ENCODE measurements around the gene ECEL1. TPM values are rescaled to one million over a fixed set of nuclear protein-coding genes. Genes with fewer than 3 reads are reported as not detected.

The ECEL1 gene, protein sequence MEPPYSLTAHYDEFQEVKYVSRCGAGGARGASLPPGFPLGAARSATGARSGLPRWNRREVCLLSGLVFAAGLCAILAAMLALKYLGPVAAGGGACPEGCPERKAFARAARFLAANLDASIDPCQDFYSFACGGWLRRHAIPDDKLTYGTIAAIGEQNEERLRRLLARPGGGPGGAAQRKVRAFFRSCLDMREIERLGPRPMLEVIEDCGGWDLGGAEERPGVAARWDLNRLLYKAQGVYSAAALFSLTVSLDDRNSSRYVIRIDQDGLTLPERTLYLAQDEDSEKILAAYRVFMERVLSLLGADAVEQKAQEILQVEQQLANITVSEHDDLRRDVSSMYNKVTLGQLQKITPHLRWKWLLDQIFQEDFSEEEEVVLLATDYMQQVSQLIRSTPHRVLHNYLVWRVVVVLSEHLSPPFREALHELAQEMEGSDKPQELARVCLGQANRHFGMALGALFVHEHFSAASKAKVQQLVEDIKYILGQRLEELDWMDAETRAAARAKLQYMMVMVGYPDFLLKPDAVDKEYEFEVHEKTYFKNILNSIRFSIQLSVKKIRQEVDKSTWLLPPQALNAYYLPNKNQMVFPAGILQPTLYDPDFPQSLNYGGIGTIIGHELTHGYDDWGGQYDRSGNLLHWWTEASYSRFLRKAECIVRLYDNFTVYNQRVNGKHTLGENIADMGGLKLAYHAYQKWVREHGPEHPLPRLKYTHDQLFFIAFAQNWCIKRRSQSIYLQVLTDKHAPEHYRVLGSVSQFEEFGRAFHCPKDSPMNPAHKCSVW
- total RNA-seq (2022; extraction: Qiagen RNA extraction): 0.08 to 0.41 TPM (median 0.19 TPM) in 5 replicates

DNA sequence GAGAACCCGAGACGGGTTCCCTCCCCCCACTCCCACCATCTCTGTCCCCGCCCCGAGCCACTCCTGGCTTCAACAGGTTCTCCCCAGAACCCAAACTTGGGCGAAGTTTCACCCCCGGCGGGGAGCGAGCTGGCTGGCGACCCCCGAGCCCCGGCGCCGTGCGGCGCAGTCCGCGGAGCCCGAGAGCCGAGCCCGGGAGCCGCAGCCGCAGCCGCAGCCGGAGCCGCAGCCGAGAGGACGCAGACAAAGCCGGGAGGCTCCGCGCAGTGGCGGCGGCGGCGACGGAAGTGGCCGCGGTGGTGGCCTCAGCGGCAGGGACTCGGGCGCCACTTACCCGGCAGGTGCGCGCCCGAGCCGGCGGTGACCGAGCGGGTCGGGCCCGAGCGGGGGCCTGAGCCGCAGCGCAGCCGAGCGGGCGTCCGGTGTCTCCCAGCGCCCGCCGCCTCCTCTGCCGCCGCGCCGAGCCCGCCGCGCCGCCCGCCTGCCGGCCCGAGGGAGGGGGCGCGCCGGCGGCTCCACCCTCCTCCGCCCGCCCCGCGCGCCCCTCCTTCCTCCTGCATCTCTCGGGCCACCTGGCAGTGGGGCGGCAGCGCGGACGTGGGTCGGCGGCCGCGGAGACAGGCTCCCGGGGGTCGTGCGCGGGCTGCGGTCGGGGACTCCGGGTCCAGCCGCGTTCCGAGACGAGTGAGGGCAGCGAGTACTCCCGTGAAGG lies at the start of gene ECEL1:
Gene ECEL1 (minus strand): TSS at position 450 of the 712 bp plus-strand sequence. CDS start 1,181 bp downstream, outside the sequence.

GRCh38 chr2:232525791-232526371 lies 38.2 kb upstream of the ECEL1 start, which contains the start of gene CHRND:
TSS of gene CHRND (plus strand) at chr2:232526160. CDS start at chr2:232526216, 56 bp downstream.

GRCh38 chr2:232519581-232520438 lies 32.2 kb upstream of the ECEL1 start, which contains the start of gene PRSS56:
TSS of gene PRSS56 (plus strand) at chr2:232520388. CDS start at chr2:232520599, 211 bp downstream.

GRCh38 chr2:232455426-232456255 lies 32.0 kb downstream of the ECEL1 start, which contains the start of gene ALPI:
TSS of gene ALPI (plus strand) at chr2:232456153. CDS start at chr2:232456200, 47 bp downstream.

Other genes starting within 250 kb of the ECEL1 start
- gene ALPP, start 109.1 kb downstream of the ECEL1 start, total RNA-seq (2022; extraction: Qiagen RNA extraction): 5.1 to 7.2 TPM (median 6.8 TPM) in 5 replicates
- 0.23 to 0.45 TPM (median 0.28 TPM) in 5 replicates for gene ALPG, start 81.0 kb downstream of the ECEL1 start, total RNA-seq (2022; extraction: Qiagen RNA extraction)
- not detected in 5 replicates for gene ALPI, start 31.7 kb downstream of the ECEL1 start, total RNA-seq (2022; extraction: Qiagen RNA extraction)
- gene PRSS56, start 32.6 kb upstream of the ECEL1 start, total RNA-seq (2022; extraction: Qiagen RNA extraction): 0.07 to 0.21 TPM (median 0.12 TPM) in 5 replicates
- gene CHRND, start 38.3 kb upstream of the ECEL1 start, total RNA-seq (2022; extraction: Qiagen RNA extraction): not detected in 5 replicates
- gene CHRNG, start 51.9 kb upstream of the ECEL1 start, total RNA-seq (2022; extraction: Qiagen RNA extraction): not detected in 5 replicates
- 4.3 to 5.6 TPM (median 4.9 TPM) in 5 replicates for gene TIGD1, start 62.7 kb upstream of the ECEL1 start, total RNA-seq (2022; extraction: Qiagen RNA extraction)
- gene EIF4E2, start 62.9 kb upstream of the ECEL1 start, total RNA-seq (2022; extraction: Qiagen RNA extraction): 83.5 to 170 TPM (median 87.0 TPM) in 5 replicates
- gene EFHD1, start 145.8 kb upstream of the ECEL1 start, total RNA-seq (2022; extraction: Qiagen RNA extraction): 4.0 to 5.0 TPM (median 4.2 TPM) in 5 replicates
- gene GIGYF2, start 209.5 kb upstream of the ECEL1 start, total RNA-seq (2022; extraction: Qiagen RNA extraction): 23.7 to 31.0 TPM (median 26.7 TPM) in 5 replicates